SK-N-SH treated with all-trans-retinoic acid at 6 μM for 48 hours (cell line): ENCODE measurements around the gene DPP10.
"Not testable (repeated sequence)": the region's sequence is repeated elsewhere in the genome, so short reads cannot be mapped to it uniquely, and the experiment has no call there.

Experiments used
- ATAC-seq: fragments of 200-7000 bp; cut with Tn5 transposase; 3 replicates; pipeline ENCODE4 v1.9.1; 2020; ENCODE audit warnings: mild to moderate bottlenecking, moderate library complexity
- ARNTL ChIP-seq: fragments of 450-650 bp; formaldehyde crosslinking; IDR thresholded peaks from 2 replicates; pipeline ENCODE4 v1.5.0; 2020; ENCODE audit warnings: low read depth, mild to moderate bottlenecking, moderate library complexity, borderline replicate concordance
- BACH2 ChIP-seq: fragments of 250-450 bp; sonication (Bioruptor Pico); IDR thresholded peaks from 2 replicates; pipeline ENCODE4 v1.9.0; 2021; ENCODE audit warnings: mild to moderate bottlenecking, borderline replicate concordance
- CREB5 ChIP-seq: fragments of 250-450 bp; sonication (Bioruptor Pico); IDR thresholded peaks from 2 replicates; pipeline ENCODE4 v1.5.1; 2020; ENCODE audit warnings: low read depth, mild to moderate bottlenecking, moderate library complexity
- CSRNP3 ChIP-seq: fragments of 250-450 bp; sonication (Bioruptor Pico); IDR thresholded peaks from 2 replicates; pipeline ENCODE4 v1.5.1; 2021; ENCODE audit warnings: mild to moderate bottlenecking, moderate library complexity
- ESRRG ChIP-seq: fragments of 250-450 bp; sonication (Bioruptor Pico); IDR thresholded peaks from 2 replicates; pipeline ENCODE4 v1.6.1; 2021; ENCODE audit warnings: mild to moderate bottlenecking
- ISL1 ChIP-seq: fragments of 250-450 bp; sonication (Bioruptor Pico); IDR thresholded peaks from 2 replicates; pipeline ENCODE4 v2.1.2; 2022; ENCODE audit warnings: mild to moderate bottlenecking, moderate library complexity
- OSR1 ChIP-seq: fragments of 250-450 bp; sonication (Bioruptor Pico); IDR thresholded peaks from 2 replicates; pipeline ENCODE4 v1.8.0; 2022; ENCODE audit warnings: moderate library complexity, mild to moderate bottlenecking, inconsistent platforms
- PATZ1 ChIP-seq: fragments of 250-450 bp; sonication (Bioruptor Pico); IDR thresholded peaks from 2 replicates; pipeline ENCODE4 v1.8.0; 2020; ENCODE audit warnings: mild to moderate bottlenecking, moderate library complexity, borderline replicate concordance
- POU6F1 ChIP-seq: fragments of 250-450 bp; sonication (Bioruptor Pico); IDR thresholded peaks from 2 replicates; pipeline ENCODE4 v1.8.0; 2021; ENCODE audit warnings: low read depth, mild to moderate bottlenecking, moderate library complexity, borderline replicate concordance
- PPARA ChIP-seq: fragments of 250-450 bp; sonication (Bioruptor Pico); IDR thresholded peaks from 2 replicates; pipeline ENCODE4 v1.5.0; 2020; ENCODE audit warnings: mild to moderate bottlenecking, borderline replicate concordance
- RARB ChIP-seq: fragments of 250-450 bp; sonication (Bioruptor Pico); IDR thresholded peaks from 2 replicates; pipeline ENCODE4 v1.8.0; 2021; ENCODE audit warnings: mild to moderate bottlenecking, moderate library complexity
- SNAI2 ChIP-seq: fragments of 250-450 bp; sonication (Bioruptor Pico); IDR thresholded peaks from 2 replicates; pipeline ENCODE4 v1.5.0; 2020; ENCODE audit warnings: mild to moderate bottlenecking, moderate library complexity
- TCF4 ChIP-seq: fragments of 250-450 bp; sonication (Bioruptor Pico); IDR thresholded peaks from 2 replicates; pipeline ENCODE4 v1.8.0; 2021; ENCODE audit warnings: mild to moderate bottlenecking, moderate library complexity, borderline replicate concordance
- TOX ChIP-seq: fragments of 250-450 bp; sonication (Bioruptor Pico); IDR thresholded peaks from 2 replicates; pipeline ENCODE4 v1.8.0; 2021; ENCODE audit warnings: mild to moderate bottlenecking, moderate library complexity, borderline replicate concordance
- ZC3H10 ChIP-seq: fragments of 250-450 bp; sonication (Bioruptor Pico); IDR thresholded peaks from 2 replicates; pipeline ENCODE4 v1.5.1; 2021; ENCODE audit warnings: mild to moderate bottlenecking, moderate library complexity
- ZFP3 ChIP-seq: fragments of 250-450 bp; sonication (Bioruptor Pico); IDR thresholded peaks from 2 replicates; pipeline ENCODE4 v1.5.0; 2020; ENCODE audit warnings: mild to moderate bottlenecking, moderate library complexity
- ZFP30 ChIP-seq: fragments of 450-650 bp; formaldehyde crosslinking; IDR thresholded peaks from 2 replicates; pipeline ENCODE4 v1.5.0; 2022; ENCODE audit warnings: mild to moderate bottlenecking, moderate library complexity
- ZNF565 ChIP-seq: fragments of 450-650 bp; formaldehyde crosslinking; conservative IDR thresholded peaks from 2 replicates; pipeline ENCODE4 v1.5.0; 2020; ENCODE audit warnings: low read depth, mild to moderate bottlenecking, moderate library complexity
- ZNF70 ChIP-seq: fragments of 450-650 bp; formaldehyde crosslinking; IDR thresholded peaks from 2 replicates; pipeline ENCODE4 v1.5.0; 2020; ENCODE audit warnings: mild to moderate bottlenecking, moderate library complexity

Gene DPP10

GRCh38 chr2:115427436-115427835 is 985.0 kb downstream of the DPP10 start:
- no peak for TF ChIP-seq ARNTL
- no peak for TF ChIP-seq RARB
- no peak for TF ChIP-seq ZNF565 (CRISPR knock-in tag)
- no peak for TF ChIP-seq PATZ1
- no peak for TF ChIP-seq ESRRG (CRISPR knock-in tag)
- no peak for TF ChIP-seq SNAI2
- TF ChIP-seq ZC3H10 (CRISPR knock-in tag) = no peak
- no peak for TF ChIP-seq TCF4
- no peak for TF ChIP-seq ISL1
- TF ChIP-seq, all 23 proteins: peak for 0
- no peak for ATAC-seq

- not testable (repeated sequence) for ATAC-seq
Observed at GRCh38 chr2:115440746-115441145, 998.3 kb downstream of the DPP10 start.

GRCh38 chr2:115443539-115444185 is 1001.2 kb downstream of the DPP10 start:
- TF ChIP-seq SNAI2 (no peak), ZC3H10 (CRISPR knock-in tag) (no peak), RARB (no peak), BACH2 (no peak), ZNF70 (CRISPR knock-in tag) (no peak), CREB5 (CRISPR knock-in tag) (no peak), PPARA (CRISPR knock-in tag) (no peak), CSRNP3 (no peak)
- ATAC-seq = no peak

- ATAC-seq = no peak
- TF ChIP-seq OSR1 (CRISPR knock-in tag) (no peak), POU6F1 (CRISPR knock-in tag) (no peak), ZNF70 (CRISPR knock-in tag) (no peak), ESRRG (CRISPR knock-in tag) (no peak), ISL1 (no peak), TCF4 (no peak), PPARA (CRISPR knock-in tag) (no peak), TOX (CRISPR knock-in tag) (no peak), ZFP30 (CRISPR knock-in tag) (no peak), ZFP3 (CRISPR knock-in tag) (no peak)
Observed at GRCh38 chr2:115460008-115460407, 1017.6 kb downstream of the DPP10 start.

- no peak for TF ChIP-seq POU6F1 (CRISPR knock-in tag)
- ATAC-seq = no peak
Observed at GRCh38 chr2:115480741-115481140, 1038.3 kb downstream of the DPP10 start.
